GM13976 (cell line): ENCODE measurements around the gene DHRS13.

Experiments used
- DNase-seq: peaks from one replicate; pipeline ENCODE4 v3.0.0; 2012; ENCODE audit warnings: low spot score
- CTCF ChIP-seq: IDR thresholded peaks from 2 replicates; pipeline ENCODE4 v1.5.1; 2012; ENCODE audit warnings: borderline replicate concordance, mild to moderate bottlenecking; ENCODE audit not compliant: insufficient read depth; ENCODE audit errors: extremely low read depth, missing control alignments, control extremely low read depth
- in situ Hi-C: fragments of 300-500 bp; cut with MboI; formaldehyde crosslinking; loops from one replicate; pipeline ENCODE4 v1.12.0; 2022; ENCODE audit warnings: low sequenced_read_pairs, mixed read lengths, inconsistent platforms; ENCODE audit not compliant: unreplicated experiment

Gene DHRS13

GRCh38 chr17:28949185-28950016 is 46.5 kb upstream of the DHRS13 start:
- peak; percentile 55 for DNase-seq
- TF ChIP-seq CTCF: no peak
- in situ Hi-C loops: no loop called here

GRCh38 chr17:28948873-28949184 is 46.0 kb upstream of the DHRS13 start:
- DNase-seq: no peak
- in situ Hi-C loops: no loop called here
- no peak for TF ChIP-seq CTCF

- in situ Hi-C loops: no loop called here
- no peak for DNase-seq
- TF ChIP-seq CTCF: no peak
These were observed 45.5 kb upstream of the DHRS13 start for GRCh38 chr17:28948342-28948741.

GRCh38 chr17:28947639-28948038 is 44.8 kb upstream of the DHRS13 start:
- in situ Hi-C loops: no loop called here
- no peak for DNase-seq
- no peak for TF ChIP-seq CTCF

GRCh38 chr17:28946239-28946638 is 43.4 kb upstream of the DHRS13 start:
- no peak for DNase-seq
- no peak for TF ChIP-seq CTCF
- in situ Hi-C loops: no loop called here

- DNase-seq: no peak
- in situ Hi-C loops: no loop called here
- no peak for TF ChIP-seq CTCF
These were observed 42.2 kb upstream of the DHRS13 start for GRCh38 chr17:28944862-28945741.
